GM23248 (cell line): ENCODE data around the gene GMPR. TPM values are rescaled to one million over a fixed set of nuclear protein-coding genes. Genes with fewer than 3 reads are reported as not detected.
A peak's percentile ranks its signal among the peaks of the same experiment; 100 is the strongest.

Experiments
- DNase-seq: peaks from one replicate; pipeline ENCODE4 v3.0.0-alpha.2; 2015
- H2AFZ ChIP-seq: fragments of 200-600 bp; sonication (generic); 2 replicates; pipeline ENCODE4 v1.6.1; 2016; ENCODE audit warnings: antibody characterized with exemption
- H3F3A ChIP-seq: fragments of 200-600 bp; sonication (generic); 2 replicates; pipeline ENCODE4 v1.6.1; 2016; ENCODE audit warnings: mild to moderate bottlenecking, antibody characterized with exemption, mixed run types; ENCODE audit not compliant: insufficient read depth
- H3K27ac ChIP-seq: fragments of 200-600 bp; sonication (generic); 2 replicates; pipeline ENCODE4 v1.5.1; 2016; ENCODE audit warnings: mild to moderate bottlenecking
- H3K27me3 ChIP-seq: fragments of 200-600 bp; sonication (generic); replicated peaks from 2 replicates; pipeline ENCODE4 v1.6.1; 2016; ENCODE audit warnings: mild to moderate bottlenecking; ENCODE audit not compliant: insufficient read depth
- H3K36me3 ChIP-seq: fragments of 200-600 bp; sonication (generic); 2 replicates; pipeline ENCODE4 v1.6.1; 2016; ENCODE audit warnings: low read depth, mild to moderate bottlenecking
- H3K4me1 ChIP-seq: fragments of 200-600 bp; sonication (generic); 2 replicates; pipeline ENCODE4 v1.6.1; 2016; ENCODE audit warnings: mild to moderate bottlenecking; ENCODE audit not compliant: insufficient read depth
- H3K4me2 ChIP-seq: fragments of 200-600 bp; sonication (generic); one replicate; pipeline ENCODE4 v1.6.1; 2016; ENCODE audit warnings: mild to moderate bottlenecking; ENCODE audit not compliant: unreplicated experiment
- H3K4me3 ChIP-seq: fragments of 200-600 bp; sonication (generic); 2 replicates; pipeline ENCODE4 v1.5.1; 2016; ENCODE audit warnings: mild to moderate bottlenecking
- H3K79me2 ChIP-seq: fragments of 200-600 bp; sonication (generic); 2 replicates; pipeline ENCODE4 v1.6.1; 2016; ENCODE audit warnings: mild to moderate bottlenecking; ENCODE audit not compliant: insufficient read depth
- H3K9ac ChIP-seq: fragments of 200-600 bp; sonication (generic); 2 replicates; pipeline ENCODE4 v1.6.1; 2016; ENCODE audit warnings: mild to moderate bottlenecking
- H3K9me2 ChIP-seq: fragments of 200-600 bp; sonication (generic); 2 replicates; pipeline ENCODE4 v1.6.1; 2016; ENCODE audit warnings: mixed run types, mild to moderate bottlenecking, moderate library complexity; ENCODE audit not compliant: insufficient read depth
- H3K9me3 ChIP-seq: fragments of 200-600 bp; sonication (generic); one replicate; pipeline ENCODE4 v1.6.1; 2017; ENCODE audit warnings: low read depth
- H4K20me1 ChIP-seq: fragments of 200-600 bp; sonication (generic); 2 replicates; pipeline ENCODE4 v1.6.0; 2016; ENCODE audit not compliant: insufficient read depth
- EZH2 ChIP-seq: fragments of 200-600 bp; sonication (generic); IDR thresholded peaks from 2 replicates; pipeline ENCODE4 v1.6.1; 2018; ENCODE audit warnings: antibody characterized with exemption, mild to moderate bottlenecking; ENCODE audit not compliant: insufficient read depth, poor library complexity, severe bottlenecking
- EZH2phosphoT487 ChIP-seq: fragments of 200-600 bp; sonication (generic); IDR thresholded peaks from 2 replicates; pipeline ENCODE4 v1.6.1; 2018; ENCODE audit warnings: antibody characterized with exemption, moderate library complexity, mild to moderate bottlenecking, low read depth; ENCODE audit not compliant: insufficient read depth
- WGBS, 2 experiments: methylation state at CpG; one replicate each; pipeline ENCODE4 v1.1.6; 2015 to 2017; ENCODE audit warnings: low lambda C conversion rate in 2 of 2, low coverage in 1 of 2; ENCODE audit errors: missing lambda C conversion rate in 2 of 2; 5-methylcytosine and 5-hydroxymethylcytosine counted together
- in situ Hi-C: fragments of 300-500 bp; cut with MboI; formaldehyde crosslinking; loops from 2 replicates; pipeline ENCODE4 v1.15.0; 2020
- polyA plus RNA-seq: library from polyadenylated mRNA; unstranded; fragments of >200 nt; fragmentation: Nextera tagmentation; extraction: Ambion mirVana; gene quantifications from 2 replicates; pipeline ENCODE4 v1.2.1, GENCODE V29; 2016
- total RNA-seq: library from RNA; depleted of rRNA; stranded (reverse); fragments of >200 nt; shearing (Covaris generic); gene quantifications from 2 replicates; pipeline ENCODE4 v1.2.3, GENCODE V29; 2014

Gene GMPR
- total and polyA plus RNA-seq, 2 experiments from 2014 or later, result 2.2 to 2.3 TPM

DNA sequence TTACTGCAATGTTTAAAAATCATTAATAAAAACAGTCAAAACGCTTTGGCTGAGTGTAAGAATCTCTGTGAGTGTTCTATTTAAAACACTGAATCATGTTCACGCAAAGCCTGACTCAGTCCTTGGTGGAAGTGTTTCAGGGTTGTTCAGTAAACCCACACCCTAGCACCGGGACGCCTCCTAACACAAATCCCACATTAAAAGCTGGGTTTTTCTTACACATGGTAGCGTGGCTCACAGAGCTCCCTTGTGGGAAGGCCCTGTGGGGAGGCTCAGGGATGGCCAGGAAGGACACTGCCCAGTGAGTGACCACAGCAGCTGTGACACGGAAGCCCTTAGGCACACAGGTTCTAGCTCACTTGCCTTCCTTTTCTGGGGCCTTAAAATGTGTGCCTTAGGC, 80.2 kb downstream of the GMPR start:
- H3K27ac ChIP-seq, result peak overlapping the region; percentile 98
- WGBS, 2 experiments, result 1% methylated on average over 6 of the region's 6 CpGs
- peak overlapping the region; percentile 33 for H3K4me3 ChIP-seq
- peaks cover 48% of the 10 kb centered on the region for H3K4me1 ChIP-seq
- no peaks in the 10 kb centered on the region for H3K27me3 ChIP-seq
- in situ Hi-C loops, result no loop called here
- DNase-seq, result peak; percentile 97
- peak overlapping the region; percentile 86 for H3K9ac ChIP-seq
- H3K79me2 ChIP-seq, result 0 out of 2 replicates have a peak, but pooled peaks cover 7% of the 10 kb centered on the region
- H3K4me2 ChIP-seq, result peak overlapping the region; percentile 74
- no peaks in the 10 kb centered on the region for H4K20me1 ChIP-seq
- TF ChIP-seq EZH2phosphoT487, result no peak
- no peak for TF ChIP-seq EZH2
- no peaks in the 10 kb centered on the region for H3K36me3 ChIP-seq
- no peak overlapping the region for H2AFZ ChIP-seq
- H3K9me2 ChIP-seq, result no peaks in the 10 kb centered on the region
- no peaks in the 10 kb centered on the region for H3K9me3 ChIP-seq
- peaks cover 57% of the 10 kb centered on the region for H3F3A ChIP-seq

GRCh38 chr6:16318953-16319720, 80.8 kb downstream of the GMPR start:
- WGBS, 2 experiments, result 89 to 90% methylated on average over 8 of the region's 8 CpGs

DNA sequence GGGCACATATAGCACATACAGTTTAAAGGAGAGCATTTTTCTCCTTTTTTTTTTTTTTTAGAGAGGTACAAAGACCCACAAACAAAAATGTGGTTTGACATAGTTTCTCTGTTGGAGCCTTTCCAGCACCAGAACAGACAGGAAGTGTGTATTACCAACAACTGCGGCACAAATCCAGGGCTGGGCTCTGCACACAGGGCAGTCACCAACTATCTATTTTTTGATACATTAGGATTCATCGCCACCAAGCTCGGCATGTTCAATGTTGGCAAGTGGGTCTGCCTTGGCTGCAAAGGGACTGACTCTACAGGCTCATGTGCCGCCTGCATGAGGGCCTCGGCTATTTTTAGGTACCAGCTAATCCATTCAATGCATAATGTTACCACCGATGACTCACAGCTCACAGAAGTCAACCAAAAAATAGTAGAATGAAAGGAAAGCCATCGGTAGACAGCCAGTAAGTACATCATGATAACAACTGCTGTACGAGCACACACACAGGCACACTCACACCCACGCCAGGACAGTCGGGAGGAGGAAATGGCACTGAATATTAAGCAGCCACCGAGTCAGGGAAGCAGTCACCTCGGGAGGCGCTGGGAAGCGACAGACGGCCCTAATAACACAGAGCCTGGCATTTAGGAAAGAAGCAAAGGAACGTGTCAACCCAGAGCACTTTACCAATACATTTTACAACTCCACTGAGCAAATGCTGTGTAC, 81.6 kb downstream of the GMPR start:
- Histone ChIP-seq H3K4me3 (peak overlapping the region; percentile 65), H3K4me1 (peaks cover 48% of the 10 kb centered on the region)

More at GRCh38 chr6:16318953-16319720, 80.8 kb downstream of the GMPR start:
- no peak for TF ChIP-seq EZH2
- TF ChIP-seq EZH2phosphoT487, result no peak
- Histone ChIP-seq H3K4me2 (peak overlapping the region; percentile 74), H3K27me3 (no peaks in the 10 kb centered on the region), H4K20me1 (no peaks in the 10 kb centered on the region), H2AFZ (no peak overlapping the region), H3K79me2 (peaks cover 11% of the 10 kb centered on the region; the same call in 1 of the 2 replicates), H3K36me3 (no peaks in the 10 kb centered on the region), H3K4me1 (peaks cover 48% of the 10 kb centered on the region), H3K9ac (peak overlapping the region; percentile 86), H3K9me3 (no peaks in the 10 kb centered on the region), H3K9me2 (no peaks in the 10 kb centered on the region), H3F3A (peaks cover 57% of the 10 kb centered on the region), H3K27ac (peak overlapping the region; percentile 98), H3K4me3 (peak overlapping the region; percentile 65)
- no peak for DNase-seq
- in situ Hi-C loops, result no loop called here

DNA sequence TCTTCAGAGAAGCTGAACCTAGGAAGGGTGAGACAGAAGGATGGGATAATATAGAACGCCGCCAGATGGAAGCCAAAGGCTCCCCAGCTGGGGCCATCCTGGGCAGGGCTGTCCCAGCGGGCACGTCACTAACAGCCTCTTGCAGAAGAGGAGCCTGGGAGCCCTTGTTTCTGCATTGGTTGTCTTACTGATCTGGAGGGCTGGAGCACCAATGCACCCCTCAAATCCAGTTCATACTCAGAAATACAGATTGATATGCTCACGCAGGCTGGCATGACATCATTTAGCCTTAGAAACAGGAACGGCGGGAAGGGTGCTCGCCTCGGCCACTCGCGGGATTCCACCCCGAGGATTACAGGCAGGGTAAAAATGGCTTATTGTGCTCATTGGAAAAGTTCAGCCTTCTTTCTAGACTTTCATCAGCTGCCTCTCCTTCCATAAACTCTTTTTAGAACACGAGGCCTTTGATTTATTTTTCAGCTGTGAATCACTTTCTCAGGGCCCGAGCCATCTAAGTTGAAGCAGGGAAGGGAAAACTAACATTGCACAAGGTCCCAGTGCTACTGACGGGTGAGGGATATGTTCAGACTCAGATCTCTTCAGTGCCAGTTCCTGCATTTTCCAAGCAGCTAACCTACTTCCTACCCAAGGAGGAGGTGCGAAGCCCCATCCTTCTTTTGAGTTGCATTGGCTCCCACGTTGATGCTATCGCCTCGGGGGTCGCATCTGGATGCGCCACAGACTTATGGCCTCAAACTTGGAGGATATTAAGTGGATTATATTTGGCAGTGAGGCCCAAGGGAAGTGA, 82.3 kb downstream of the GMPR start:
- peak; percentile 87 for DNase-seq
- H3K4me2 ChIP-seq, result peak overlapping the region; percentile 92
- H3K27me3 ChIP-seq, result no peaks in the 10 kb centered on the region
- no peaks in the 10 kb centered on the region for H3K9me2 ChIP-seq
- 27 to 28% methylated on average over 21 of the region's 21 CpGs for WGBS, 2 experiments
- H3K4me1 ChIP-seq, result peaks cover 48% of the 10 kb centered on the region
- H2AFZ ChIP-seq, result peak overlapping the region; percentile 43
- no peaks in the 10 kb centered on the region for H3K9me3 ChIP-seq
- peak overlapping the region; percentile 86 for H3K9ac ChIP-seq
- no peaks in the 10 kb centered on the region for H4K20me1 ChIP-seq
- peak overlapping the region; percentile 65 for H3K4me3 ChIP-seq
- in situ Hi-C loops, result no loop called here
- TF ChIP-seq EZH2phosphoT487 (no peak), EZH2 (no peak)
- H3K36me3 ChIP-seq, result no peaks in the 10 kb centered on the region
- H3F3A ChIP-seq, result peaks cover 57% of the 10 kb centered on the region
- peak overlapping the region; percentile 98 for H3K27ac ChIP-seq
- H3K79me2 ChIP-seq, result peaks cover 15% of the 10 kb centered on the region; the same call in 1 of the 2 replicates

More for the DNA sequence above, 81.6 kb downstream of the GMPR start:
- DNase-seq, result peak; percentile 99
- Histone ChIP-seq H3K27me3 (no peaks in the 10 kb centered on the region), H4K20me1 (no peaks in the 10 kb centered on the region), H3K79me2 (peaks cover 11% of the 10 kb centered on the region; the same call in 1 of the 2 replicates), H3K4me2 (peak overlapping the region; percentile 92), H3K9me2 (no peaks in the 10 kb centered on the region), H3F3A (peaks cover 57% of the 10 kb centered on the region), H3K9me3 (no peaks in the 10 kb centered on the region), H3K9ac (peak overlapping the region; percentile 86), H3K36me3 (no peaks in the 10 kb centered on the region), H3K27ac (peak overlapping the region; percentile 98), H2AFZ (peak overlapping the region; percentile 43)
- in situ Hi-C loops, result no loop called here
- WGBS, 2 experiments, result 0 to 1% methylated on average over 16 of the region's 16 CpGs
- TF ChIP-seq EZH2 (no peak), EZH2phosphoT487 (no peak)
